Retinal pigment epithelial cell (primary cell): ENCODE data around the gene EFCAB7.
A peak's percentile ranks its signal among the peaks of the same experiment; 100 is the strongest.

Experiments
- DNase-seq: peaks from one replicate; pipeline ENCODE4 v3.0.0-alpha.2; 2010; ENCODE audit warnings: low read depth
- H3K4me3 ChIP-seq: 2 replicates; pipeline ENCODE4 v1.5.1; 2011; ENCODE audit warnings: mild to moderate bottlenecking, low read length, control low read depth, moderate library complexity
- CTCF ChIP-seq: conservative IDR thresholded peaks from 2 replicates; pipeline ENCODE4 v1.5.1; 2011; ENCODE audit warnings: low read depth, low read length, control low read depth, inconsistent platforms

The EFCAB7 gene

GRCh38 chr1:63593303-63593885 lies 70.1 kb downstream of the EFCAB7 start, which contains the start of gene PGM1:
TSS of gene PGM1 (plus strand) at chr1:63593411. CDS start at chr1:63593489, 78 bp downstream.
- no peak for TF ChIP-seq CTCF
- peak; percentile 21 for DNase-seq
- peak within 1 kb of the TSS; percentile 81 for H3K4me3 ChIP-seq

- H3K4me3 ChIP-seq: peak overlapping the region; percentile 81
- peak; percentile 23 for DNase-seq
- no peak for TF ChIP-seq CTCF
These were observed 70.7 kb downstream of the EFCAB7 start for GRCh38 chr1:63593886-63594605.

DNA sequence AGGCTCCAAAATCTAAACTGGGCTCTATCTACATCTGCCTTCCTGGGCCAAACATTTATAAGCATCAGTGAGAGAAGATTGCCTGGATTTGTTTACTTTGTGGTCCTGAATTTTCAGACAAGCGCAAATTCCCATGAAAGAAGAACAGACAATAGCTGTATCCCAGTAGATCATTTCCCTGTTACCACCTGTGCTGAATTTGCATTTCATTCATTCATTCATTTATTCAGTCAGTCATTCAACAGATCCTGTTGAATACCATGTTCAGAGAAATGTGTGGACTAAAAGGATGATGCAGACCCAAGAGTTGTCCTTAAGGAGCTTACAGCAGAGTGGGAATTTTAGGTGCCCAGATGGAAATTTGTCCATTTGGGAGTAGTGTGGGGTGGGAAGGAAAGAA lies 72.1 kb downstream of the EFCAB7 start:
- DNase-seq: no peak
- no peak overlapping the region for H3K4me3 ChIP-seq
- no peak for TF ChIP-seq CTCF

DNA sequence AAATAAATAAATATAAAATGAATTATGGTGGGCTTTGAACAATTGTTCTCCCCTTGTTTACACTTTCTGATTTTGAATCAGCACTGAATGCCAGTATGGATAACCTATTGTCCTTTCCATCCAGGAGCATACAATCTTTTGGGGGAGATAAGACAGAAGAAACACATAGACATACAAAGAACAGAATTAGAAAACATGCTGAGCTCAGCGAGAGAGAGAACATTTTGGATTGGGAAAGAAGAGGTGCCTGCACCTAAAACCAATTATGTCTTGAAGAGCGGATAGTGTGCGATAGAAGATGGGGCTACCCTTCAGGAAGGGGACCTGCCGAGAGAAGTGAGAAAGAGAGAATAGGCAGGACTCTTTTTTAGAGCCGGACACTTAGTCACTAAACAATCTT lies 76.5 kb downstream of the EFCAB7 start:
- no peak for DNase-seq
- TF ChIP-seq CTCF: no peak
- no peak overlapping the region for H3K4me3 ChIP-seq

DNA sequence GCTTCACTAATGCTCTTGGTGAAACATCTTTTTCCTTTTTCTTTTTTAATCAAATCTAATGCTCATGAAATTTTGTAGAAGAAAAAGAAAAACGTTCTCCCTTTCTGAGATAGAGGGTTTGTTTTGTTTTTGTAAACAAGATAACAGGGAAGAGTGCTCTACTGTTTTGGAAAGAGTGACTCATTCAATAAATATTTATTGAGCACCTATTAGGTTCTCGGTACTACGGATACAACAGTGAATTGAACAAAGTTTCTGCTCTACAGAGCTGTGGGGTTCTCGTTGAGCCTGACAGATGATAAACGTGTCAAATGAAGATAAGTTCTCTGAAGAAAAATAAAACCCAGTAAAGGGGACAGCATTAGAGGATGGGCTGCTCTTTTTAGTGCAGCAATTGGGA lies 76.9 kb downstream of the EFCAB7 start:
- no peak overlapping the region for H3K4me3 ChIP-seq
- TF ChIP-seq CTCF: no peak
- DNase-seq: no peak

DNA sequence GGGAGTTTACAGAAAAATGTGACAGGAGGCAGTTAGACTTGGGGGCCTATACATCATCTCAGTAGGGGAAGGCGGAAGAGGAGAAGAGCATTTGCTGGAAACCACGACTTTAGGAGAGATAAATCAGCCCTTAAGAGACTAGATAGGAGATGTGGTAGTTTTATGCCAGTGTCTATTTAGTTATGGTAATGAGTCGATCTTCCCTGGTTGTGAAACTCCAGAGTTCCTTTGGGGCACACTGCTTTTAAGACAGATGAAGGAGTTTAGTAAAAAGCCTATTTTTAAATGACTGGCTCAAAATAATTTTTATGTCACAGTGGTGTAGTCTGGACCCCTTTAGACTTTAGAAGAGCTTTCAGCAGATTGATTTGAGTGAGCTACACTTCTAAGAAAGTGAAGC lies 77.7 kb downstream of the EFCAB7 start:
- no peak for TF ChIP-seq CTCF
- DNase-seq: no peak
- H3K4me3 ChIP-seq: no peak overlapping the region

GRCh38 chr1:63601463-63601862 lies 78.1 kb downstream of the EFCAB7 start:
- no peak overlapping the region for H3K4me3 ChIP-seq
- no peak for TF ChIP-seq CTCF
- DNase-seq: no peak
